ENCODE results near the gene BARHL2. TPM values are rescaled to one million over a fixed set of nuclear protein-coding genes. Genes with fewer than 3 reads are reported as not detected.

Gene BARHL2
- total RNA-seq, 1 experiment from 2014 or later, result not detected

GRCh38 chr1:90724926-90725656, 8.0 kb upstream of the BARHL2 start:
- ATAC-seq (no peak), DNase-seq (ENCODE audit: low spot score) (no peak)
- Mint-ChIP-seq H3K4me1 (peaks cover 70% of the 10 kb centered on the region), H3K27ac (no peak overlapping the region), H3K9me3 (no peaks in the 10 kb centered on the region), H3K36me3 (no peaks in the 10 kb centered on the region; the same call in 1 of the 2 replicates), H3K27me3 (ENCODE audit: low read depth) (peaks cover 100% of the 10 kb centered on the region), H3K4me3 (peak overlapping the region; percentile 73)
- no peak for TF ChIP-seq JAZF1 (CRISPR knock-in tag; IDR thresholded peaks at IDR 0.05)
- no peak for TF ChIP-seq ZBTB21 (CRISPR knock-in tag; IDR thresholded peaks at IDR 0.05; ENCODE audit: borderline replicate concordance)
- no peak for TF ChIP-seq KAT7 (CRISPR knock-in tag; IDR thresholded peaks at IDR 0.05; ENCODE audit: borderline replicate concordance)
- peak; percentile 35; the same call in 1 of the 2 replicates for TF ChIP-seq MAX (CRISPR knock-in tag; IDR thresholded peaks at IDR 0.05)
- TF ChIP-seq ARID4B (CRISPR knock-in tag; IDR thresholded peaks at IDR 0.05; ENCODE audit: borderline replicate concordance), result 0 out of 2 replicates have a peak, but pooled peaks have one; percentile 60
- CTCF ChIA-PET, result interaction anchor here (0.7 to 10.7 kb wide), 14 partner anchors 9 to 553 kb away, joined by 3 to 220 read pairs (median 6); no protein-coding TSS in a partner anchor
- POLR2A ChIA-PET, result no interaction called here

GRCh38 chr1:90724361-90724760, 7.3 kb upstream of the BARHL2 start:
- Mint-ChIP-seq H3K4me3 (peak overlapping the region; percentile 73), H3K4me1 (peaks cover 71% of the 10 kb centered on the region), H3K36me3 (no peaks in the 10 kb centered on the region; the same call in 1 of the 2 replicates), H3K27ac (no peak overlapping the region), H3K9me3 (no peaks in the 10 kb centered on the region), H3K27me3 (ENCODE audit: low read depth) (peaks cover 100% of the 10 kb centered on the region)
- TF ChIP-seq ATF3 (CRISPR knock-in tag; conservative IDR thresholded peaks at IDR 0.05) (no peak), E2F1 (CRISPR knock-in tag; IDR thresholded peaks at IDR 0.05) (no peak), NFE2L1 (CRISPR knock-in tag; IDR thresholded peaks at IDR 0.05) (no peak), ETV6 (CRISPR knock-in tag; IDR thresholded peaks at IDR 0.05) (no peak), ZNF263 (CRISPR knock-in tag; IDR thresholded peaks at IDR 0.05; ENCODE audit: low read depth) (no peak), ATF6 (CRISPR knock-in tag; IDR thresholded peaks at IDR 0.05) (no peak), TP53 (CRISPR knock-in tag; IDR thresholded peaks at IDR 0.05) (no peak), SP1 (CRISPR knock-in tag; conservative IDR thresholded peaks at IDR 0.05) (no peak), ZNF512 (CRISPR knock-in tag; IDR thresholded peaks at IDR 0.05; ENCODE audit: borderline replicate concordance) (no peak), OVOL2 (CRISPR knock-in tag; IDR thresholded peaks at IDR 0.05; ENCODE audit: borderline replicate concordance) (no peak), ZNF317 (CRISPR knock-in tag; IDR thresholded peaks at IDR 0.05; ENCODE audit: borderline replicate concordance, low read depth) (no peak), JAZF1 (CRISPR knock-in tag; IDR thresholded peaks at IDR 0.05) (no peak)
- DNase-seq (ENCODE audit: low spot score), result no peak
- CTCF ChIA-PET, result interaction anchor here (0.6 to 10.7 kb wide), 53 partner anchors 10 to 682 kb away, joined by 3 to 220 read pairs (median 5); partner anchors contain the start of genes HFM1 and ZNF644
- POLR2A ChIA-PET, result no interaction called here
- no peak for ATAC-seq
